Body of pancreas (tissue), 4 donors: Measurements from ENCODE around the gene GTPBP3. TPM values are rescaled to one million over a fixed set of nuclear protein-coding genes. Genes with fewer than 3 reads are reported as not detected.

Experiments
- ATAC-seq: fragments of 150-250 bp; one replicate; pipeline ENCODE4 v1.9.1; 2016
- DNase-seq, 4 donors: peaks; one replicate each; pipeline ENCODE4 v3.0.0-alpha.2; 2019
- H3K27ac ChIP-seq, 4 donors: fragments of 200-600 bp; sonication (generic); 1 replicate in 3 of 4; 2 replicates in 1 of 4; pipeline versions ENCODE4 v1.5.1 to v1.6.1; 2016 to 2019; ENCODE audit warnings: mild to moderate bottlenecking in 1 of 4, mixed read lengths in 1 of 4, moderate library complexity in 1 of 4
- H3K27me3 ChIP-seq, 2 donors: fragments of 200-600 bp; sonication (generic); one replicate each; pipeline ENCODE4 v1.6.0; 2016; ENCODE audit warnings: mild to moderate bottlenecking in 1 of 2
- H3K36me3 ChIP-seq, 2 donors: fragments of 200-600 bp; sonication (generic); replicated peaks in 1 of 2; 2 replicates each; pipeline ENCODE4 v1.5.1; 2016; ENCODE audit warnings: low read depth in 2 of 2; ENCODE audit not compliant: insufficient read depth in 1 of 2
- H3K4me1 ChIP-seq: fragments of 200-600 bp; sonication (generic); one replicate; pipeline ENCODE4 v1.6.0; 2016
- H3K4me3 ChIP-seq, 2 donors: fragments of 200-600 bp; sonication (generic); 1 replicate in 1 of 2; 2 replicates in 1 of 2; pipeline ENCODE4 v1.5.1; 2016 to 2019
- H3K9me3 ChIP-seq, 3 donors: fragments of 200-600 bp; sonication (generic); 1 replicate in 2 of 3; 2 replicates in 1 of 3; pipeline ENCODE4 v1.5.1; 2016
- CTCF ChIP-seq, 7 experiments: fragments of 450-650 bp in 4 of 7; fragments of 200-600 bp in 3 of 7; sonication (generic) in 3 of 7; IDR thresholded peaks; one replicate each; pipeline ENCODE4 v1.5.1; 2016 to 2019; ENCODE audit warnings: antibody characterized with exemption in 7 of 7
- POLR2A ChIP-seq, 3 donors: fragments of 450-650 bp; IDR thresholded peaks; one replicate each; pipeline ENCODE4 v1.6.1; 2016; ENCODE audit warnings: antibody characterized with exemption in 3 of 3, mild to moderate bottlenecking in 2 of 3
- WGBS, 2 donors: methylation state at CpG; one replicate each; pipeline ENCODE4 v1.1.5; 2017; 5-methylcytosine and 5-hydroxymethylcytosine counted together
- intact Hi-C: fragments of 100-400 bp; cut with DNase I; formaldehyde crosslinking; loops from one replicate; pipeline ENCODE4 v1.15.1; 2023
- total RNA-seq, 2 donors: library from RNA; depleted of rRNA; stranded (reverse); fragments of >200 nt; gene quantifications; one replicate each; pipeline ENCODE4 v1.1.0, GENCODE V29; 2016

The GTPBP3 gene
- total RNA-seq, 2 donors from 2014 or later = 13.7 to 127 TPM

DNA sequence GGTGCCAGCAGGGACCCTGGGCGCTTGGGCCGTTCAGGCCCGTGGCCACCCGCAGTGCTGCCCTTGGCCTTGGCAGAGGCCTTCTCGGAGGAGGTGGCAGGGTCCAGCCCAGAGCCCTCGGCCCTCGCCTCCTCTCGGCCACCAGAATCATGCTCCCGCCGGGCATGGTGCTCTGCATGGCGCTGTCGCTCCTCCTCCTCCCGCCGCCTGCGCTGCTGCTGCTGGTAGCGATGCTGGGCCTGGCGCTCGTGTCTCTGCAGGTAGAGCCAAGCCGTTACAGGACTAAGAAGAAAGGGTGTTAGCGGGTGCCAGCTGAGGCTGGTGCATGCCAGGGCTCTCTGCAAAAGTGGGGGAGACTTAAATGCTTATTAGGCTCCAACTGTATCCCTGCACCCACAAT lies 12.2 kb upstream of the GTPBP3 start:
- Histone ChIP-seq H3K4me1 (peaks cover 22% of the 10 kb centered on the region), H3K4me3 (no peak overlapping the region), H3K27ac (no peak overlapping the region), H3K27me3 (no peaks in the 10 kb centered on the region), H3K36me3 (peaks cover 4% of the 10 kb centered on the region in 2 donors), H3K9me3 (no peaks in the 10 kb centered on the region)
- no peak for DNase-seq
- no peak for TF ChIP-seq POLR2A (IDR thresholded peaks at IDR 0.05)
- TF ChIP-seq CTCF (IDR thresholded peaks at IDR 0.05) = no peak
- WGBS, 2 donors = 93% methylated on average over 13 of the region's 20 CpGs; no CpG with 5 or more reads in 1 of the 2 donors
- ATAC-seq = no peak
- intact Hi-C loops = no loop called here

DNA sequence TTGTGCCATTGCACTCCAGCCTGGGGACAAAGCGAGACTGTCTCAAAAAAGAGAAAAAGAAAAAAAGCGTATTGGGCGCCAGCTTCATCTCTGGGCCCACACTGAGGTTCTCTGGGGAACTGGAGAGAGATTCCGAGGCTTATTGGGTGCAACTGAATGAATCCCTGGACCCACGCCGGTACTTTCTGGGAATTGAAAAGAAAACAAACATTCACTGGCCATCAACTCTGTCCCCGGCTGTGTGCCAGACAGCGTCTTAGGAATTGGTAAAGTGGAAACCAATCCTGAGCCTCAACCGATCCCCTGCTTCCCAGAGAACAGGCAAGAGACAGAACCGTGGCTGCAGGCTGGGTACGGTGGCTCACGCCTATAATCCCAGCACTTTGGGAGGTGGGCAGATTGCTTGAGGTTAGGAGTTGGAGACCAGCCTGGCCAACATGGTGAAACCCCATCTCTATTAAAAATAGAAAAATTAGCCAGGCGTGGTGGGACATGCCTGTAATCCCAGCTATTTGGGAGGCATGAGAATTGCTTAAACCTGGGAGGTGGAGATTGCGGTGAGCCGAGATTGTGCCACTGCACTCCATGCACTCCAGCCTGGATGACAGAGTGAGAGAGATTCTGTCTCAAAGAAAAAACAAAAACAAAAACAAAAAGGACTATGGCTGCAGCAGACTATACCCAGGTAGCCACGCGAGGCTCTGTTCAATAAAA lies 11.3 kb upstream of the GTPBP3 start:
- WGBS, 2 donors = 77 to 83% methylated on average over 17 of the region's 17 CpGs
- no peaks in the 10 kb centered on the region for H3K36me3 ChIP-seq
- no peaks in the 10 kb centered on the region for H3K27me3 ChIP-seq
- TF ChIP-seq POLR2A (IDR thresholded peaks at IDR 0.05) (no peak), CTCF (IDR thresholded peaks at IDR 0.05) (no peak)
- DNase-seq (peak in 2 of 4 donors; percentile 30 to 34), ATAC-seq (no peak)
- intact Hi-C loops = no loop called here
- H3K4me1 ChIP-seq = peaks cover 22% of the 10 kb centered on the region
- H3K4me3 ChIP-seq = no peak overlapping the region
- no peaks in the 10 kb centered on the region for H3K9me3 ChIP-seq
- H3K27ac ChIP-seq = no peak overlapping the region

DNA sequence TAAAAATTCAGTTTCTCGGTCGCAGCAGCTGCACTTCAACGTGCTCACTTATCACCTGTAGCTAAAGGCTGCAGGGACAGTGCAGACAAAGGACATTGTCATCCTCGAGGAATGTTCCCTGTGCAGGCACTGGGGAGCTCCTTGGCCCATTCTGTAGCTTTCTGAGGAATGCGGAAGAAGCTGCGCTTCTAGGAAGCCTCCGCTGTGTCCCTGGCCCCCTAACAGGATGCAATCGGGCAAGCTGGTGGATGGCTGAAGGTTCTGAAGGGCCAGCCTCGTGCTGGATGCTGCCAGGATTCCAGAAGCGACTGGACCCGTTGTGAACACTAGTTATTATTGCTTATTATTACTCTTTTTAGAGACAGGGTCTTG lies 10.8 kb upstream of the GTPBP3 start:
- WGBS, 2 donors = 80% methylated on average over 7 to 11 of the region's 11 CpGs

DNA sequence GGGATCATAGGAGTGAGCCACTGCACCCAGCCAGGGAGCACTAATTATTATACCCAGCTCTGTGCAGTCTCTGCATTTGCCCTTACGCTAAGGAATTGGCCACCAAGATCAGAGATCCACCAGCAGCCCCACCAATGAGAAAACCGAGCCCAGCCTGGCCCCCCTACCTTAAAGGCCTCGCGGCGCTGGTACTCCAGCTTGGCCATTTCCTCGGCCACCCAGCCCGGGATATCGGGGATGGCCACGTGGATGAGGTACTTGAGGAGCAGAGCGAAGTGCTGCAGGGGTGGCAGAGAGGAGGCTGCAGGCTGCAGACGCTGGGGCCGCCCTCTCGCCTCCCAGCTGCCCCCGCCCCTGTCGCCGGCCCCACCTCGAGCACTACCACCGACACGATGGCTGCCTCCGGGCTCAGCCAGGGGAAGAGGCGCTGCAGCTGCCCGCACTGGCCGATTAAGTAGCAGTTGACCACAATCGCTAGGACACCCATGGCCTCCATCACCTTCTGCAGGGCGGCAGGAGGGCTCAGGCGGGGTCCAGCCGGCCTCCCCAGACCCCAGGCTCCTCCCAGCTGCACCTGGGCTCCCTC lies 10.2 kb upstream of the GTPBP3 start:
- DNase-seq (no peak), ATAC-seq (no peak)
- 93 to 94% methylated on average over 8 to 22 of the region's 27 CpGs for WGBS, 2 donors
- H3K9me3 ChIP-seq = no peaks in the 10 kb centered on the region
- no peaks in the 10 kb centered on the region for H3K27me3 ChIP-seq
- no peaks in the 10 kb centered on the region for H3K36me3 ChIP-seq
- TF ChIP-seq CTCF (IDR thresholded peaks at IDR 0.05) (no peak), POLR2A (IDR thresholded peaks at IDR 0.05) (no peak)
- intact Hi-C loops = no loop called here
- peak overlapping the region in 1 of 4 donors; percentile 47 for H3K27ac ChIP-seq
- no peak overlapping the region for H3K4me3 ChIP-seq
- peaks cover 22% of the 10 kb centered on the region for H3K4me1 ChIP-seq

More for the DNA sequence above, 10.8 kb upstream of the GTPBP3 start:
- Histone ChIP-seq H3K4me1 (peaks cover 22% of the 10 kb centered on the region), H3K27me3 (no peaks in the 10 kb centered on the region), H3K36me3 (no peaks in the 10 kb centered on the region), H3K4me3 (no peak overlapping the region), H3K27ac (no peak overlapping the region), H3K9me3 (no peaks in the 10 kb centered on the region)
- DNase-seq (no peak), ATAC-seq (no peak)
- intact Hi-C loops = no loop called here
- no peak for TF ChIP-seq POLR2A (IDR thresholded peaks at IDR 0.05)

GRCh38 chr19:17327654-17328516 lies 9.5 kb upstream of the GTPBP3 start:
- Histone ChIP-seq H3K9me3 (no peaks in the 10 kb centered on the region), H3K4me1 (peaks cover 22% of the 10 kb centered on the region), H3K36me3 (no peaks in the 10 kb centered on the region), H3K27me3 (no peaks in the 10 kb centered on the region), H3K4me3 (peak overlapping the region in 1 of 2 donors; percentile 33), H3K27ac (peak overlapping the region in 3 of 4 donors; percentile 42 to 48 (median 47))
- intact Hi-C loops = no loop called here
- DNase-seq (peak; percentile 66 to 77 (median 71)), ATAC-seq (peak; percentile 83)
- 19 to 58% methylated on average over 29 to 61 of the region's 64 CpGs for WGBS, 2 donors
- TF ChIP-seq CTCF (IDR thresholded peaks at IDR 0.05) (peak in 3 of 7 experiments; percentile 30 to 46 (median 43)), POLR2A (IDR thresholded peaks at IDR 0.05) (peak in 2 of 3 donors; percentile 23 to 24)
